GM23338 (cell line): ENCODE results near the gene DCLK1. TPM values are rescaled to one million over a fixed set of nuclear protein-coding genes. Genes with fewer than 3 reads are reported as not detected.
A peak's percentile ranks its signal among the peaks of the same experiment; 100 is the strongest.

Source experiments
- ATAC-seq: fragments of 200-7000 bp; cut with Tn5 transposase; 3 replicates; pipeline ENCODE4 v1.9.1; 2020
- DNase-seq: peaks from one replicate; pipeline ENCODE4 v3.0.0-alpha.2; 2015; ENCODE audit warnings: low spot score
- H2AFZ ChIP-seq: fragments of 200-600 bp; sonication (generic); 2 replicates; pipeline ENCODE4 v1.8.0; 2016; ENCODE audit warnings: antibody characterized with exemption, mild to moderate bottlenecking, moderate library complexity
- H3F3A ChIP-seq: fragments of 200-600 bp; sonication (generic); replicated peaks from 2 replicates; pipeline ENCODE4 v1.8.0; 2017; ENCODE audit warnings: antibody characterized with exemption, mixed run types, low read depth
- H3K27ac ChIP-seq: fragments of 200-600 bp; sonication (generic); 2 replicates; pipeline ENCODE4 v1.6.1; 2016; ENCODE audit warnings: low read depth
- H3K27me3 ChIP-seq: fragments of 200-600 bp; sonication (generic); 2 replicates; pipeline ENCODE4 v1.8.0; 2016; ENCODE audit warnings: mild to moderate bottlenecking, mixed run types, moderate library complexity; ENCODE audit not compliant: insufficient read depth
- H3K36me3 ChIP-seq: fragments of 200-600 bp; sonication (generic); 2 replicates; pipeline ENCODE4 v1.8.0; 2016; ENCODE audit warnings: mild to moderate bottlenecking; ENCODE audit not compliant: insufficient read depth
- H3K4me1 ChIP-seq: fragments of 200-600 bp; sonication (generic); 2 replicates; pipeline ENCODE4 v1.8.0; 2016; ENCODE audit warnings: mild to moderate bottlenecking, moderate library complexity; ENCODE audit not compliant: insufficient read depth
- H3K4me2 ChIP-seq: fragments of 200-600 bp; sonication (generic); 2 replicates; pipeline ENCODE4 v1.7.1; 2017; ENCODE audit warnings: mixed run types
- H3K4me3 ChIP-seq: fragments of 200-600 bp; sonication (generic); 2 replicates; pipeline ENCODE4 v1.6.1; 2016; ENCODE audit warnings: mixed run types
- H3K79me2 ChIP-seq: fragments of 200-600 bp; sonication (generic); replicated peaks from 2 replicates; pipeline ENCODE4 v1.8.0; 2017; ENCODE audit warnings: mild to moderate bottlenecking; ENCODE audit not compliant: insufficient read depth
- H3K9me2 ChIP-seq: fragments of 200-600 bp; sonication (generic); 2 replicates; pipeline ENCODE4 v1.8.0; 2017; ENCODE audit not compliant: insufficient read depth
- H4K20me1 ChIP-seq: fragments of 200-600 bp; sonication (generic); replicated peaks from 2 replicates; pipeline ENCODE4 v1.8.0; 2017; ENCODE audit warnings: mild to moderate bottlenecking; ENCODE audit not compliant: insufficient read depth
- H3K27ac Mint-ChIP-seq: 2 replicates; pipeline ENCODE4 v1.8.0; 2020; ENCODE audit warnings: inconsistent platforms, mild to moderate bottlenecking, moderate library complexity, mixed read lengths
- H3K27me3 Mint-ChIP-seq: 3 replicates; pipeline ENCODE4 v1.8.0; 2022; ENCODE audit warnings: low read depth, mild to moderate bottlenecking, moderate library complexity, mixed read lengths, inconsistent platforms; ENCODE audit not compliant: insufficient read depth, poor library complexity
- H3K36me3 Mint-ChIP-seq: 3 replicates; pipeline ENCODE4 v1.8.0; 2021; ENCODE audit warnings: low read depth, mild to moderate bottlenecking, inconsistent platforms, moderate library complexity, mixed read lengths
- H3K4me1 Mint-ChIP-seq: 3 replicates; pipeline ENCODE4 v1.8.0; 2020; ENCODE audit warnings: mild to moderate bottlenecking, inconsistent platforms, mixed read lengths
- H3K4me3 Mint-ChIP-seq: 3 replicates; pipeline ENCODE4 v1.8.0; 2021; ENCODE audit warnings: moderate library complexity, mild to moderate bottlenecking, inconsistent platforms, mixed read lengths
- H3K9me3 Mint-ChIP-seq: 3 replicates; pipeline ENCODE4 v1.8.0; 2020; ENCODE audit warnings: moderate library complexity, mild to moderate bottlenecking, inconsistent platforms, mixed read lengths
- CTCF ChIP-seq, 2 experiments: fragments of 200-600 bp in 1 of 2; sonication (generic) in 1 of 2; conservative IDR thresholded peaks; 2 replicates each; pipeline versions ENCODE4 v1.5.1 to v1.6.1; 2016 to 2017; ENCODE audit warnings: antibody characterized with exemption in 2 of 2, low read depth in 2 of 2, mild to moderate bottlenecking in 2 of 2, moderate library complexity in 1 of 2
- EZH2 ChIP-seq: fragments of 200-600 bp; sonication (generic); IDR thresholded peaks from one replicate; pipeline ENCODE4 v1.8.0; 2017; ENCODE audit warnings: antibody characterized with exemption, mild to moderate bottlenecking, low read depth; ENCODE audit not compliant: unreplicated experiment
- JUNB ChIP-seq: IDR thresholded peaks from one replicate; pipeline ENCODE4 v1.6.1; 2016; ENCODE audit warnings: antibody characterized with exemption; ENCODE audit not compliant: unreplicated experiment
- REST ChIP-seq: IDR thresholded peaks from one replicate; pipeline ENCODE4 v1.6.1; 2018; ENCODE audit warnings: antibody characterized with exemption; ENCODE audit not compliant: unreplicated experiment
- ZNF114 ChIP-seq: fragments of 250-450 bp; sonication (Bioruptor Pico); IDR thresholded peaks from 2 replicates; pipeline ENCODE4 v1.5.0; 2020; ENCODE audit warnings: mild to moderate bottlenecking, moderate library complexity
- ZNF331 ChIP-seq: fragments of 250-450 bp; sonication (Bioruptor Pico); IDR thresholded peaks from 2 replicates; pipeline ENCODE4 v1.5.0; 2020; ENCODE audit warnings: low read depth, mild to moderate bottlenecking, moderate library complexity
- polyA plus RNA-seq: library from polyadenylated mRNA; unstranded; fragments of >200 nt; fragmentation: Nextera tagmentation; extraction: Ambion mirVana; gene quantifications from 2 replicates; pipeline ENCODE4 v1.2.1, GENCODE V29; 2016
- total RNA-seq: library from RNA; depleted of rRNA; stranded (reverse); fragments of >200 nt; shearing (Covaris generic); gene quantifications from 2 replicates; pipeline ENCODE4 v1.2.3, GENCODE V29; 2014
- TF ChIP-seq, protein P1 (sequence below): fragments of 250-450 bp; sonication (Bioruptor Pico); IDR thresholded peaks from 2 replicates; pipeline ENCODE4 v1.5.0; 2020; ENCODE audit warnings: mild to moderate bottlenecking, moderate library complexity

The DCLK1 gene
- total and polyA plus RNA-seq, 2 experiments from 2014 or later = 13.1 to 57.7 TPM

- Histone ChIP-seq H3K4me1 (peaks cover 35% of the 10 kb centered on the region), H3K79me2 (no peaks in the 10 kb centered on the region), H3K27ac (no peak overlapping the region), H4K20me1 (no peaks in the 10 kb centered on the region), H3K36me3 (no peaks in the 10 kb centered on the region), H3K27me3 (no peaks in the 10 kb centered on the region), H3F3A (no peaks in the 10 kb centered on the region), H3K4me2 (0 out of 2 replicates have a peak overlapping the region, but pooled peaks have one; percentile 50), H2AFZ (no peak overlapping the region), H3K9me2 (peaks cover 6% of the 10 kb centered on the region; the same call in 1 of the 2 replicates), H3K4me3 (no peak overlapping the region)
- peaks cover 5% of the 10 kb centered on the region for H3K27me3 Mint-ChIP-seq
- DNase-seq (no peak), ATAC-seq (peak; percentile 17; the same call in 1 of the 3 replicates)
- no peak overlapping the region for H3K4me3 Mint-ChIP-seq
- no peak for TF ChIP-seq ZNF331 (CRISPR knock-in tag)
- TF ChIP-seq JUNB = no peak
- TF ChIP-seq, protein P1, sequence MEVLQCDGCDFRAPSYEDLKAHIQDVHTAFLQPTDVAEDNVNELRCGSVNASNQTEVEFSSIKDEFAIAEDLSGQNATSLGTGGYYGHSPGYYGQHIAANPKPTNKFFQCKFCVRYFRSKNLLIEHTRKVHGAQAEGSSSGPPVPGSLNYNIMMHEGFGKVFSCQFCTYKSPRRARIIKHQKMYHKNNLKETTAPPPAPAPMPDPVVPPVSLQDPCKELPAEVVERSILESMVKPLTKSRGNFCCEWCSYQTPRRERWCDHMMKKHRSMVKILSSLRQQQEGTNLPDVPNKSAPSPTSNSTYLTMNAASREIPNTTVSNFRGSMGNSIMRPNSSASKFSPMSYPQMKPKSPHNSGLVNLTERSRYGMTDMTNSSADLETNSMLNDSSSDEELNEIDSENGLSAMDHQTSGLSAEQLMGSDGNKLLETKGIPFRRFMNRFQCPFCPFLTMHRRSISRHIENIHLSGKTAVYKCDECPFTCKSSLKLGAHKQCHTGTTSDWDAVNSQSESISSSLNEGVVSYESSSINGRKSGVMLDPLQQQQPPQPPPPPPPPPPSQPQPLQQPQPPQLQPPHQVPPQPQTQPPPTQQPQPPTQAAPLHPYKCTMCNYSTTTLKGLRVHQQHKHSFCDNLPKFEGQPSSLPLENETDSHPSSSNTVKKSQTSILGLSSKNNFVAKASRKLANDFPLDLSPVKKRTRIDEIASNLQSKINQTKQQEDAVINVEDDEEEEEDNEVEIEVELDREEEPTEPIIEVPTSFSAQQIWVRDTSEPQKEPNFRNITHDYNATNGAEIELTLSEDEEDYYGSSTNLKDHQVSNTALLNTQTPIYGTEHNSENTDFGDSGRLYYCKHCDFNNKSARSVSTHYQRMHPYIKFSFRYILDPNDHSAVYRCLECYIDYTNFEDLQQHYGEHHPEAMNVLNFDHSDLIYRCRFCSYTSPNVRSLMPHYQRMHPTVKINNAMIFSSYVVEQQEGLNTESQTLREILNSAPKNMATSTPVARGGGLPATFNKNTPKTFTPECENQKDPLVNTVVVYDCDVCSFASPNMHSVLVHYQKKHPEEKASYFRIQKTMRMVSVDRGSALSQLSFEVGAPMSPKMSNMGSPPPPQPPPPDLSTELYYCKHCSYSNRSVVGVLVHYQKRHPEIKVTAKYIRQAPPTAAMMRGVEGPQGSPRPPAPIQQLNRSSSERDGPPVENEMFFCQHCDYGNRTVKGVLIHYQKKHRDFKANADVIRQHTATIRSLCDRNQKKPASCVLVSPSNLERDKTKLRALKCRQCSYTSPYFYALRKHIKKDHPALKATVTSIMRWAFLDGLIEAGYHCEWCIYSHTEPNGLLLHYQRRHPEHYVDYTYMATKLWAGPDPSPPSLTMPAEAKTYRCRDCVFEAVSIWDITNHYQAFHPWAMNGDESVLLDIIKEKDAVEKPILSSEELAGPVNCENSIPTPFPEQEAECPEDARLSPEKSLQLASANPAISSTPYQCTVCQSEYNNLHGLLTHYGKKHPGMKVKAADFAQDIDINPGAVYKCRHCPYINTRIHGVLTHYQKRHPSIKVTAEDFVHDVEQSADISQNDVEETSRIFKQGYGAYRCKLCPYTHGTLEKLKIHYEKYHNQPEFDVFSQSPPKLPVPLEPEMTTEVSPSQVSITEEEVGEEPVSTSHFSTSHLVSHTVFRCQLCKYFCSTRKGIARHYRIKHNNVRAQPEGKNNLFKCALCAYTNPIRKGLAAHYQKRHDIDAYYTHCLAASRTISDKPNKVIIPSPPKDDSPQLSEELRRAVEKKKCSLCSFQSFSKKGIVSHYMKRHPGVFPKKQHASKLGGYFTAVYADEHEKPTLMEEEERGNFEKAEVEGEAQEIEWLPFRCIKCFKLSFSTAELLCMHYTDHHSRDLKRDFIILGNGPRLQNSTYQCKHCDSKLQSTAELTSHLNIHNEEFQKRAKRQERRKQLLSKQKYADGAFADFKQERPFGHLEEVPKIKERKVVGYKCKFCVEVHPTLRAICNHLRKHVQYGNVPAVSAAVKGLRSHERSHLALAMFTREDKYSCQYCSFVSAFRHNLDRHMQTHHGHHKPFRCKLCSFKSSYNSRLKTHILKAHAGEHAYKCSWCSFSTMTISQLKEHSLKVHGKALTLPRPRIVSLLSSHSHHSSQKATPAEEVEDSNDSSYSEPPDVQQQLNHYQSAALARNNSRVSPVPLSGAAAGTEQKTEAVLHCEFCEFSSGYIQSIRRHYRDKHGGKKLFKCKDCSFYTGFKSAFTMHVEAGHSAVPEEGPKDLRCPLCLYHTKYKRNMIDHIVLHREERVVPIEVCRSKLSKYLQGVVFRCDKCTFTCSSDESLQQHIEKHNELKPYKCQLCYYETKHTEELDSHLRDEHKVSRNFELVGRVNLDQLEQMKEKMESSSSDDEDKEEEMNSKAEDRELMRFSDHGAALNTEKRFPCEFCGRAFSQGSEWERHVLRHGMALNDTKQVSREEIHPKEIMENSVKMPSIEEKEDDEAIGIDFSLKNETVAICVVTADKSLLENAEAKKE (CRISPR knock-in tag) = 0 out of 2 replicates have a peak, but pooled peaks have one; percentile 17
- TF ChIP-seq CTCF (conservative IDR thresholded peaks at IDR 0.05; ENCODE audit: low read depth in 2 of 2) = no peak
- TF ChIP-seq ZNF114 (CRISPR knock-in tag) = no peak
- no peak for TF ChIP-seq REST
- TF ChIP-seq EZH2 = no peak
- H3K4me1 Mint-ChIP-seq = peaks cover 50% of the 10 kb centered on the region
- peak overlapping the region; percentile 60; the same call in 1 of the 2 replicates for H3K27ac Mint-ChIP-seq
- H3K9me3 Mint-ChIP-seq = no peaks in the 10 kb centered on the region
- no peaks in the 10 kb centered on the region for H3K36me3 Mint-ChIP-seq
These were observed 210.4 kb downstream of the DCLK1 start for GRCh38 chr13:35920816-35921215.
